ENCODE measurements around the gene GPRIN3. TPM values are rescaled to one million over a fixed set of nuclear protein-coding genes. Genes with fewer than 3 reads are reported as not detected.

Gene GPRIN3
- total and polyA plus RNA-seq, 2 experiments from 2014 or later, result 0.74 to 3.2 TPM

GRCh38 chr4:89284828-89285227 lies 22.8 kb downstream of the GPRIN3 start:
- H3K4me3 Mint-ChIP-seq, result no peak overlapping the region
- no peak overlapping the region for H3K4me2 ChIP-seq
- H3K4me3 ChIP-seq, result no peak overlapping the region
- no peaks in the 10 kb centered on the region for H3K36me3 Mint-ChIP-seq (ENCODE audit: low read depth)
- H3K4me1 Mint-ChIP-seq, result peaks cover 25% of the 10 kb centered on the region
- peak; percentile 35; the same call in 2 of the 3 replicates for ATAC-seq
- no peak overlapping the region for H3K27ac ChIP-seq (ENCODE audit: low read depth)
- no peaks in the 10 kb centered on the region for H3K79me2 ChIP-seq (replicated peaks; ENCODE audit: insufficient read depth)
- no peaks in the 10 kb centered on the region for H3K36me3 ChIP-seq (ENCODE audit: insufficient read depth)
- no peaks in the 10 kb centered on the region; the same call in 2 of the 3 replicates for H3K9me3 Mint-ChIP-seq
- H3K27me3 ChIP-seq (ENCODE audit: insufficient read depth), result no peaks in the 10 kb centered on the region
- TF ChIP-seq ZNF462 (CRISPR knock-in tag; IDR thresholded peaks at IDR 0.05) (no peak), CREB1 (CRISPR knock-in tag; IDR thresholded peaks at IDR 0.05; ENCODE audit: low read depth) (no peak)
- peaks cover 26% of the 10 kb centered on the region for H3K4me1 ChIP-seq (ENCODE audit: insufficient read depth)
- H3K27me3 Mint-ChIP-seq (ENCODE audit: insufficient read depth, low read depth, poor library complexity), result no peaks in the 10 kb centered on the region
- H3F3A ChIP-seq (replicated peaks; ENCODE audit: low read depth), result no peaks in the 10 kb centered on the region
- H4K20me1 ChIP-seq (replicated peaks; ENCODE audit: insufficient read depth), result no peaks in the 10 kb centered on the region
- no peaks in the 10 kb centered on the region for H3K9me2 ChIP-seq (ENCODE audit: insufficient read depth)
- H2AFZ ChIP-seq, result peak overlapping the region; percentile 61; the same call in 1 of the 2 replicates
- H3K27ac Mint-ChIP-seq, result peak overlapping the region; percentile 67; the same call in 1 of the 2 replicates
- DNase-seq (ENCODE audit: low spot score), result no peak

- no peak for DNase-seq (ENCODE audit: low spot score)
- Histone ChIP-seq H3K9me2 (ENCODE audit: insufficient read depth) (no peaks in the 10 kb centered on the region), H3K4me1 (ENCODE audit: insufficient read depth) (peaks cover 26% of the 10 kb centered on the region), H3K4me2 (no peak overlapping the region), H3K4me3 (no peak overlapping the region), H2AFZ (no peak overlapping the region), H3K36me3 (ENCODE audit: insufficient read depth) (no peaks in the 10 kb centered on the region), H4K20me1 (replicated peaks; ENCODE audit: insufficient read depth) (no peaks in the 10 kb centered on the region), H3F3A (replicated peaks; ENCODE audit: low read depth) (no peaks in the 10 kb centered on the region), H3K27me3 (ENCODE audit: insufficient read depth) (no peaks in the 10 kb centered on the region), H3K27ac (ENCODE audit: low read depth) (no peak overlapping the region), H3K79me2 (replicated peaks; ENCODE audit: insufficient read depth) (no peaks in the 10 kb centered on the region)
- Mint-ChIP-seq H3K27me3 (ENCODE audit: insufficient read depth, low read depth, poor library complexity) (no peaks in the 10 kb centered on the region), H3K27ac (peak overlapping the region; percentile 18; the same call in 1 of the 2 replicates), H3K9me3 (no peaks in the 10 kb centered on the region; the same call in 2 of the 3 replicates), H3K36me3 (ENCODE audit: low read depth) (no peaks in the 10 kb centered on the region), H3K4me3 (no peak overlapping the region), H3K4me1 (peaks cover 25% of the 10 kb centered on the region)
- ATAC-seq, result no peak
- TF ChIP-seq ZNF462 (CRISPR knock-in tag; IDR thresholded peaks at IDR 0.05), result no peak
Measured at GRCh38 chr4:89284020-89284424, 23.6 kb downstream of the GPRIN3 start.

Data from GM23338 (cell line).